Kidney (tissue), 14 donors: Measurements from ENCODE around the gene PKMYT1. TPM values are rescaled to one million over a fixed set of nuclear protein-coding genes. Genes with fewer than 3 reads are reported as not detected.

ENCODE experiments used
- DNase-seq, 5 donors: peaks; one replicate each; pipeline ENCODE4 v3.0.0-alpha.2; 2013 to 2020
- FAIRE-seq: peaks from 2 replicates; lab custom pipeline; 2012; peaks lifted over from hg19 to GRCh38; lab: Jason Lieb, UNC
- H3K27ac ChIP-seq, 2 donors: one replicate each; pipeline ENCODE4 v1.7.0; 2013; ENCODE audit warnings: low read depth in 2 of 2, low read length in 2 of 2, inconsistent platforms in 1 of 2
- H3K27me3 ChIP-seq: one replicate; pipeline ENCODE4 v1.7.1; 2013; ENCODE audit warnings: low read length, inconsistent platforms; ENCODE audit not compliant: control insufficient read depth, insufficient read depth
- H3K36me3 ChIP-seq, 3 donors: one replicate each; pipeline versions ENCODE4 v1.7.0 to v1.7.1; 2013; ENCODE audit warnings: low read length in 3 of 3, control low read depth in 1 of 3, inconsistent platforms in 1 of 3; ENCODE audit not compliant: insufficient read depth in 3 of 3, control insufficient read depth in 2 of 3
- H3K4me1 ChIP-seq, 3 donors: one replicate each; pipeline versions ENCODE4 v1.7.0 to v1.7.1; 2013; ENCODE audit warnings: low read length in 3 of 3, inconsistent platforms in 1 of 3, low read depth in 1 of 3; ENCODE audit not compliant: control insufficient read depth in 2 of 3, insufficient read depth in 2 of 3
- H3K4me3 ChIP-seq, 3 donors: one replicate each; pipeline versions ENCODE4 v1.7.0 to v1.8.1; 2013; ENCODE audit warnings: low read length in 3 of 3, control low read depth in 1 of 3, inconsistent platforms in 1 of 3
- H3K9ac ChIP-seq, 3 donors: one replicate each; pipeline versions ENCODE4 v1.7.0 to v1.7.1; 2013; ENCODE audit warnings: low read length in 3 of 3, control low read depth in 1 of 3, inconsistent platforms in 1 of 3
- H3K9me3 ChIP-seq, 3 donors: one replicate each; pipeline versions ENCODE4 v1.7.0 to v1.7.1; 2013; ENCODE audit warnings: low read length in 3 of 3, control low read depth in 1 of 3, inconsistent platforms in 1 of 3; ENCODE audit not compliant: control insufficient read depth in 2 of 3, insufficient read depth in 1 of 3
- intact Hi-C: fragments of 100-400 bp; cut with DNase I; formaldehyde crosslinking; loops from one replicate; pipeline ENCODE4 v1.11.1; 2022
- polyA plus RNA-seq: library from polyadenylated mRNA; stranded (reverse); fragments of 350-450 nt; fragmentation: Illumina TruSeq; extraction: RNeasy Lipid Tissue Mini Kit (QIAGEN cat#74804); gene quantifications from one replicate; pipeline ENCODE4 v1.2.3, GENCODE V29; 2014; ENCODE audit warnings: low read depth, low replicate concordance; ENCODE audit not compliant: insufficient read depth
- total RNA-seq: library from RNA; stranded (reverse); fragmentation: NEBNext Ultra II Directional; extraction: Animal tissue kit (Norgen Biotek cat#: 25700); gene quantifications from one replicate; pipeline ENCODE4 v1.2.1, GENCODE V29; 2021
- TF ChIP-seq, protein P1 (sequence below): IDR thresholded peaks from 3 replicates; pipeline ENCODE4 v1.5.1; 2012; ENCODE audit warnings: mild to moderate bottlenecking, moderate library complexity, borderline replicate concordance; ENCODE audit not compliant: insufficient read depth; ENCODE audit errors: extremely low read depth
- donor health status: control.
- donor health status: control.
- donor health status: control.
- donor health status: control.
- donor health status: control.
- donor health status: DM: yes; HTN: yes; CAD: no.
- donor health status: Normal renal cell carcinoma (clear cell type).

Gene PKMYT1
- total and polyA plus RNA-seq, 2 donors from 2014 or later: 0.97 to 2.2 TPM

DNA sequence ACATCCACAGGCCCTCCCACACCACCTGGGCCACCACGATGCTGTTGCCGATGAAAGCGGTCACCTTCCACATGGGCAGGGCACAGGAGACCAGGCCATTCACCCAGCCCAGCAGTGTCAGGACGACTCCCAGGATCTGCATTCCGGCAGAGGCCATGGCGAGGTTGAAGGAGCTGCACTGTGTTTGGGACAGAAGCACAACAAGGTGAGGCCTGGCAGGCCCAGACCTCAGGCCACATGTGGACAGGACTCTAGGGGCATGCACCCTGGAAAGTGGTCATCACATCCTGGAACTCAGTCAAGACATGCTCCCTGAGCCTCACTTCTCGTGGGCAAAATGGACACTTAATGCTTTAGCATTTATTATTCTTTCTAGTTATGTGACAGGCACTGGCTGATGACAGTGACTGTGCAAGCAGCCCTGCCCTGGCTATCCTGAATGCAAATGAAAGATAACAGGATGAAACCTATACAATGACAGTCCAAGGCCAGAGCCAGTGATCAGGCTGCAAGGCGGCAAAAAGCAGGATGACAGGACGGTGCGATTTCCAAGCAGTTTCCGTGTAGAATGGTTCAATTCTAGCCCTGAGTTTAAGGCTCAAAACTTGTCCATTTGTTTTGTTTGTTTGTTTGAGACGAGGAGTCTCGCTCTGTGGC is 35.7 kb upstream of the PKMYT1 start:
- peaks cover 0 to 6% (median 5%) of the 10 kb centered on the region in 3 donors for H3K4me1 ChIP-seq
- H3K4me3 ChIP-seq: no peak overlapping the region
- peaks cover 7% of the 10 kb centered on the region for H3K27me3 ChIP-seq
- no peak for FAIRE-seq
- intact Hi-C loops: no loop called here
- H3K27ac ChIP-seq: no peak overlapping the region
- no peaks in the 10 kb centered on the region for H3K9me3 ChIP-seq
- no peak overlapping the region for H3K9ac ChIP-seq
- TF ChIP-seq, protein P1, sequence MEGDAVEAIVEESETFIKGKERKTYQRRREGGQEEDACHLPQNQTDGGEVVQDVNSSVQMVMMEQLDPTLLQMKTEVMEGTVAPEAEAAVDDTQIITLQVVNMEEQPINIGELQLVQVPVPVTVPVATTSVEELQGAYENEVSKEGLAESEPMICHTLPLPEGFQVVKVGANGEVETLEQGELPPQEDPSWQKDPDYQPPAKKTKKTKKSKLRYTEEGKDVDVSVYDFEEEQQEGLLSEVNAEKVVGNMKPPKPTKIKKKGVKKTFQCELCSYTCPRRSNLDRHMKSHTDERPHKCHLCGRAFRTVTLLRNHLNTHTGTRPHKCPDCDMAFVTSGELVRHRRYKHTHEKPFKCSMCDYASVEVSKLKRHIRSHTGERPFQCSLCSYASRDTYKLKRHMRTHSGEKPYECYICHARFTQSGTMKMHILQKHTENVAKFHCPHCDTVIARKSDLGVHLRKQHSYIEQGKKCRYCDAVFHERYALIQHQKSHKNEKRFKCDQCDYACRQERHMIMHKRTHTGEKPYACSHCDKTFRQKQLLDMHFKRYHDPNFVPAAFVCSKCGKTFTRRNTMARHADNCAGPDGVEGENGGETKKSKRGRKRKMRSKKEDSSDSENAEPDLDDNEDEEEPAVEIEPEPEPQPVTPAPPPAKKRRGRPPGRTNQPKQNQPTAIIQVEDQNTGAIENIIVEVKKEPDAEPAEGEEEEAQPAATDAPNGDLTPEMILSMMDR: no peak
- no peaks in the 10 kb centered on the region for H3K36me3 ChIP-seq
- no peak for DNase-seq

DNA sequence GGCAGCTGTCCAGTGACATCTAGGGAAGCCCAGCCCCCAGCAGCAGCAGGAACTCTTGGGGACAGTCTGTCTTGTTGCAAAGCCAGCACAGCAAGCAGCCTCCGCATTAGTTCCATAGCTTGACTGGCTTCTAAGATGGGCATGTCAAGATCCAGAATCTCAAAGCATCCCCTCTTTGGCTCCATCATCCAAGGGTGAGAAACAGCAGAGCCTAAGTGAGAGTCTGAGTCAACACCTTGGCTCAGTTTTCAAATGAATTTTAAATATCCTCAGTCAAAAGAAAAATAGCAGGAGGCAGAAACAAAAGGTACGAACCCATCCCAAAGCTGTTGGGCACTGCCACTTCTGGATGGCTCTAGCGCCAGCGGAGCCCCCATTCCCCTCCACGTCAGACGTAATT is 34.7 kb upstream of the PKMYT1 start:
- H3K9ac ChIP-seq: no peak overlapping the region
- intact Hi-C loops: no loop called here
- H3K4me1 ChIP-seq: peaks cover 0 to 6% (median 0%) of the 10 kb centered on the region in 3 donors
- TF ChIP-seq, protein P1: no peak
- H3K27ac ChIP-seq: no peak overlapping the region
- peaks cover 7% of the 10 kb centered on the region for H3K27me3 ChIP-seq
- H3K9me3 ChIP-seq: no peaks in the 10 kb centered on the region
- H3K36me3 ChIP-seq: no peaks in the 10 kb centered on the region
- DNase-seq: no peak
- H3K4me3 ChIP-seq: no peak overlapping the region
- no peak for FAIRE-seq

DNA sequence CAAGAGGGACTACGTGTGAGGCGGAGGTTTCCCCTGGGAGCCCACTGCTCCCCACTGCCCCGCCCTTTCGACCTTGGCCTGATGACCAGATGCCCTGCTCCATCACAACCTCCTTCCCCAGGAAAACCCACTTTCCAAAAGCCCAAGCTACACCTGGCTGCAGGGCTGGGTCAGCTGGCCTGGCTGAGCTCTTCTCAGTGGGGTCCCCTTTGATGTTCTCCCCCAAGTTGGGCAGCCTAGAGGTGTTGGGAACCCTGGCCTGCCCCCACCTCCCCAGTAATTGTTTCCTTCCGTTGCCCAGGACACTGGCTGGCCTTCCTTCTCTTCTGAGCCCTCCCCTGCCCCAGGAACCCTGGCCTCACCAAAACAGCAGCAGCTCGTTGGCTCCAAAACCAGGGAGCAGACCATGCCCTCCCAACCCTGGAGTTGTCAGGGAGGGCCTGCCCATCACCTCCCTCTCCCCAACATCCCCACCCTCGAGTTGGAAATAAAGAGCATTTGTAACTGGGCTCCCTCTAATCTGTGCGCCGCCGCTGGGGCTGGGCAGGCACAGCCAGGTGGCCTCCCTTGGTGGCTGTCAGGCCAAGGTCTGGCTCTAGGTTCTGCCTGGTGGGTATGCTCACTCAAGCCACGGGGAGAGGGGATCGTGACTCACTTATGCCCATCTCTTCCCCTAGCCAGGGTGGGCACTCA is 33.9 kb upstream of the PKMYT1 start:
- Histone ChIP-seq H3K27me3 (peaks cover 7% of the 10 kb centered on the region), H3K4me1 (peaks cover 0 to 3% (median 0%) of the 10 kb centered on the region in 3 donors), H3K27ac (no peak overlapping the region), H3K9ac (no peak overlapping the region), H3K9me3 (no peaks in the 10 kb centered on the region), H3K36me3 (no peaks in the 10 kb centered on the region), H3K4me3 (no peak overlapping the region)
- intact Hi-C loops: no loop called here
- FAIRE-seq (no peak), DNase-seq (no peak)
- TF ChIP-seq, protein P1: no peak
